Testis (tissue), 2 donors: ENCODE measurements around the gene AHCYL1.

ENCODE experiments used
- CTCF ChIP-seq, 3 experiments: fragments of 450-650 bp in 2 of 3; fragments of 200-600 bp in 1 of 3; sonication (generic) in 1 of 3; IDR thresholded peaks; one replicate each; pipeline ENCODE4 v1.5.1; 2016 to 2019; ENCODE audit warnings: antibody characterized with exemption in 3 of 3, mild to moderate bottlenecking in 2 of 3, moderate library complexity in 1 of 3
- POLR2A ChIP-seq: fragments of 450-650 bp; IDR thresholded peaks from one replicate; pipeline ENCODE4 v1.6.1; 2017; ENCODE audit warnings: antibody characterized with exemption, mild to moderate bottlenecking, moderate library complexity

DNA sequence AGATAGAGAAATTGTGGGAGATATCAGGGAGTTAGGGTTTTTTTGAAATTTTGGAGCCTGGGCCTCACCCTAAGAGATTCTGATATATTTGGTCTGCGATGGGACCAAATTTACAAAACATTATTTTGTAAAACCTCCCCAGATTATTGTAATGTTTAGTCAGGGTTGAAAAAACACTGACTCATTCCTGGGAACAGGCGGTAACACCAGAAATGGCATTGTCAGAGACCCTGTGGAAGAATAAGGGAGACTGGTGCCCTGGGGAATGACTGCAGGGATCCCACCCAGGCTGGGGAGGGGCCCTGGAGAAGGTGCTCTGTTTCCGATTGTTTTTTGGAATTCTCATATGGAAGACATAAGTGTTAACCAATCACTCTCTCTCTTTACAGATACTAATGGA is 36.7 kb downstream of the AHCYL1 start:
- TF ChIP-seq CTCF (IDR thresholded peaks at IDR 0.05) (no peak), POLR2A (no peak)
